Superior temporal gyrus (tissue), 1 donor: Measurements from ENCODE around the gene AKR1C2.
"Not testable (repeated sequence)": the region's sequence is repeated elsewhere in the genome, so short reads cannot be mapped to it uniquely, and the experiment has no call there.

Experiments
- DNase-seq: peaks from one replicate; pipeline ENCODE4 v3.0.0-alpha.2; 2016; ENCODE audit errors: extremely low spot score

Gene AKR1C2

GRCh38 chr10:5025461-5025881, 21.8 kb upstream of the AKR1C2 start:
- not testable (repeated sequence) for DNase-seq

GRCh38 chr10:5023177-5023805, 19.6 kb upstream of the AKR1C2 start:
- DNase-seq = no peak

GRCh38 chr10:5021624-5022290, 18.1 kb upstream of the AKR1C2 start:
- DNase-seq = not testable (repeated sequence)

- DNase-seq = not testable (repeated sequence)
These were observed 16.3 kb upstream of the AKR1C2 start for GRCh38 chr10:5019770-5020612.

- DNase-seq = not testable (repeated sequence)
These were observed 15.1 kb upstream of the AKR1C2 start for GRCh38 chr10:5018671-5019277.

GRCh38 chr10:5018134-5018533, 14.5 kb upstream of the AKR1C2 start:
- DNase-seq = no peak

- no peak for DNase-seq
These were observed 11.3 kb upstream of the AKR1C2 start for GRCh38 chr10:5014936-5015335.

- DNase-seq = not testable (repeated sequence)
These were observed 10.7 kb upstream of the AKR1C2 start for GRCh38 chr10:5014200-5014910.

- no peak for DNase-seq
These were observed 9.7 kb upstream of the AKR1C2 start for GRCh38 chr10:5013385-5013784.

- DNase-seq = no peak
These were observed 8.9 kb upstream of the AKR1C2 start for GRCh38 chr10:5012595-5012994.

GRCh38 chr10:5011392-5011791, 7.7 kb upstream of the AKR1C2 start:
- not testable (repeated sequence) for DNase-seq

- DNase-seq = not testable (repeated sequence)
These were observed 6.4 kb upstream of the AKR1C2 start for GRCh38 chr10:5010043-5010442.

GRCh38 chr10:5008857-5009548, 5.3 kb upstream of the AKR1C2 start:
- not testable (repeated sequence) for DNase-seq

- DNase-seq = not testable (repeated sequence)
These were observed 844 bp upstream of the AKR1C2 start for GRCh38 chr10:5004501-5004900.

GRCh38 chr10:5004030-5004385, 351 bp upstream of the AKR1C2 start:
- not testable (repeated sequence) for DNase-seq

- no peak for DNase-seq
These were observed 1.5 kb downstream of the AKR1C2 start for GRCh38 chr10:5002013-5002727.

- no peak for DNase-seq
These were observed 5.0 kb downstream of the AKR1C2 start for GRCh38 chr10:4998671-4999070.

- not testable (repeated sequence) for DNase-seq
These were observed 9.4 kb downstream of the AKR1C2 start for GRCh38 chr10:4994260-4994659.

GRCh38 chr10:4992564-4992963, 11.1 kb downstream of the AKR1C2 start:
- DNase-seq = not testable (repeated sequence)

GRCh38 chr10:4991463-4991862, 12.2 kb downstream of the AKR1C2 start:
- DNase-seq = not testable (repeated sequence)
